HT-29 (cell line): ENCODE measurements around the gene MIF4GD. TPM values are rescaled to one million over a fixed set of nuclear protein-coding genes. Genes with fewer than 3 reads are reported as not detected.

ENCODE experiments used
- DNase-seq: peaks from one replicate; pipeline ENCODE4 v3.0.0-alpha.2; 2015; ENCODE audit warnings: low spot score
- total RNA-seq: library from RNA; depleted of rRNA; stranded (reverse); fragments of >200 nt; shearing (Covaris generic); gene quantifications from 2 replicates; pipeline ENCODE4 v1.2.3, GENCODE V29; 2014; rRNA removed

MIF4GD gene
- total RNA-seq, 1 experiment from 2014 or later = 28.8 TPM

DNA sequence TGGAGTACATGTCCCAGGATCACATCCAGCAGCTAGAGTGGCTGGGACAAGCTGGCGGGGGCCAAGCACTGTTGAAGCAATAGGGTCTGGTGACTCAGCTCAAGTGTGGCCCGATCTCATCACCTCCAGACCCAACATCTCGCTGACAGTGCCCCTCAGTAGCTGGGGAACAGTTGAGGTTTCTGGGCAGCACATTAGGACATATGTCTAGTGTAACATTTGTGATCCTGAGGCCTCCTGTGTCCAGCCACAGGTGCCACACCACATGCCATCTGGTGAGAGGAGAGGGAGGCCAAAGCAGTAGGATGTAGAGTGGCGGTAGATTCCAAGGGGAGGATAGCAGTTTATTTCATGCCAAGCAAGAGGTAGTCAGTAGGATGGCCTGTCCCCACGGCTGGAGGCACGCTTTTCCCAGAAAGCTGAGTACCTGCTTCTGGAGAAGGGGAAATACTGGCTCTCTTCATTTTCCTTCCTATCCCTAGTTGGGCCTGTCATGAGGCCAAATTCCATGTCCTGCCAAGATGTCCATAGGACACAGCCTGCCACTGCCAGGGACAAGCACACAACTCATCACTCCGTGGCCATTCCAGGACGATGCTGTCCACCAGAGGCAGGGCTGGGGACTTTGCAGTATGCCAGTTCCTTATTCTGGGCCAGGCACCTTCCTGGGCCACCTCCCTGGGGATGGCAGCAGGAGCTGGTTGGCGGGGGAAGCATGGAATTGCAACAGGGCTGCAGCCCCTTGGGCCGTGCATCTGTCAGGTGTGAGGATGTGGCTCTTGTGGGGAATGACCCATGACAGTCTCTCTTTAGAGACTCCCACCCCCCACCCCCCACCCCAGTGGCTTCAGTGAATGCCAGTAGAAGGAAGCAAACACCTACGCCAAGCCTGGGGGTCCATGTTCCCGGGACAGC is 33.7 kb downstream of the MIF4GD start:
- DNase-seq = no peak

DNA sequence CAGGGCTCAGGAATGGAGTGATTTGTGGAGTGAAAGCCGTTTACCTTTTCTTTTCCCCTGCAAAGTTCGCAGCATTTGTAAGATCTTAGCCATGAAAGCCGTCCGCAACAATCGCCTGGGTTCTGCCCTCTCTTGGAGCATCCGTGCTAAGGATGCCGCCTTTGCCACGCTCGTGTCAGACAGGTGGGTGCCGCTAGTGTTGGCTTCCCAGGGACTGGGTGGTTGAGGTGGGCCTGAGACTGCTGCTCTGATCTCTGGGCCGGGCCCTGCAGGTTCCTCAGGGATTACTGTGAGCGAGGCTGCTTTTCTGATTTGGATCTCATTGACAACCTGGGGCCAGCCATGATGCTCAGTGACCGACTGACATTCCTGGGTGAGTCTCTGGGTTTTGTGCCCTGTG is 38.2 kb downstream of the MIF4GD start:
- DNase-seq = no peak

GRCh38 chr17:75231741-75232464 is 39.1 kb downstream of the MIF4GD start:
- no peak for DNase-seq

DNA sequence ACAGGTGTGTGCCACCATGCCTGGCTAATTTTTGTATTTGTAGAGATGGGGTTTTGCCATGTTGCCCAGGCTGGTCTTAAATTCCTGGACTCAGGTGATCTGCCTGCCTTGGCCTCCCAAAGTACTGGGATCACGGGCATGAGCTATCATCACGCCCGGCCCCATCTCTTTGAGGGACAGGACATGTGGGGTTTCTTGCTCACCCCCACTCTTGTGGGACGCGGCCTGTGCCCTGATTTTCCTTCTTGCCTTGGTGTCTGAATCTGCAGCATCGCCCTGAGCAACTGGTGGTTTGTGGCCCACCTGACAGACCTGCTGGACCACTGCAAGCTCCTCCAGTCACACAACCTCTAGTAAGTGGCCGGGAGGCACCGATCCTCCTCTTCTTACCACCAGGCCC is 40.0 kb downstream of the MIF4GD start:
- DNase-seq = no peak

DNA sequence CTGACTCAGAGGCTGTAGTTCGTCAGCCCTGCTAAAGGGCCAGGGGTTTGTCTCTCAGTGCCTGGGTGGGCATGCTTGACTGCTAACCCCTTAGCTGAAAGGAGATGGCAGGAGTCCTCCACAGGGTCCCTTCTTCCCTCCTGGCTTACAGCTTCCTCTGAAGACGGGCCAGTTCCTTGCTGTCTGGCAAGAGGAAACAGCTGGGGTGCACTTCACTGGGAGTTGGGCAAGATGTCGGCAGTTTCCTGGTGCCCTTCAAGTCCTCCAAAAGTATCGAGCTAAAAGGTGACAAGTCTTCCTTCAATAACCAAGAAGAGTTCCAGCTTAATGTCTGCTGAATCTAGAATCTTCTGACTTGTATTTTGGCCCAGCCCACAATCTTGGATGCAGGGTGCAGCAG is 42.2 kb downstream of the MIF4GD start:
- DNase-seq = no peak

DNA sequence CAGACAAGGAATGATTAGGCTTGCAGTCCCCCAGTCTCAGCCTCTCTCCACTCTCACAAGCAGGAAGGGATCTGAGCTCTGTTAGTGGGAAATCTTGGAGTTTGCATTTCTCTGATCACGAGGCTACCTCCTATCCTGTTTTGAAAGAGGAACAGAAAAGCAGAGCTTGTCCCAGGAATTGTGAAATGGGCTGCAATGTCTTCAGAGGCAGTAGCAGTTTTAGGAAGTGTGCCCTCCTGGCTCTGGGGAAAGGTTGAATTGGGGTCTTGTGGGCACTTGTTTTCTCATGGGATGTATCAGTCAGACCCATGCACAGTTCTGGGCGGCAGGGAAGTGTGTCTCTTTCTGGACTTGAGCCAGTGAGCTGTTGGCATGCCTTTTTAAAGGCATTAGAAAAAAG is 42.7 kb downstream of the MIF4GD start:
- DNase-seq = no peak

DNA sequence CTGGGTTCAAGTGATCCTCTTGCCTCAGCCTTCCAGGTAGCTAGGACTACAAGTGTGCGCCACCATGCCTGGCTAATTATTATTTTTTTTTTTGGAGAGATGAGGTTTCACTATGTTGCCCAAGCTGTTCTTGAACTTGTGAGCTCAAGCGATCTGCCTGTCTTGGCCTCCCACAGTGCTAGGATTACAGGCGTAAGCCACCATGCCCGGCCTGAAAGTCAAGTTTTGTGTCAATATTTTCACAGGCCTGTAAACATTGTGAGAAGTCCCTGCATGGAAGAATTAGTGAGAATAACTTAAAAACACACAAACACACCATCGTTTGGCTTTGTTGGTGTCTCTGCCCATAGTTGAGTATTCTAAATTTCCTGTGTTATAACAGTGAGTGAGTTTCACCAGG is 43.3 kb downstream of the MIF4GD start:
- no peak for DNase-seq

DNA sequence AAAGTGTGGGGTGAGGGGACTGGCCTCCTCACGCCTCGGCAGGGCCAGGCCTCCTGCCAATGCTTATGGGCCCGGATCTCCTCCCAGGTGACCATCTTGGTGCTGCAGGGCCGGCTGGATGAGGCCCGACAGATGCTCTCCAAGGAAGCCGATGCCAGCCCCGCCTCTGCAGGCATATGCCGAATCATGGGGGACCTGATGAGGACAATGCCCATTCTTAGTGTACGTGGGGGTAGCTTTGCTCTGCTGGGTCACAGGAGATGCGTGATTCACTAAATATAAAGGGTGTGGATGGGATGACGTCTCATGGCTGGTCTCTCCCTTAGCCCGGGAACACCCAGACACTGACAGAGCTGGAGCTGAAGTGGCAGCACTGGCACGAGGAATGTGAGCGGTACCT is 46.0 kb downstream of the MIF4GD start:
- DNase-seq = no peak

- no peak for DNase-seq
These were observed 51.2 kb downstream of the MIF4GD start for GRCh38 chr17:75219815-75220214.

DNA sequence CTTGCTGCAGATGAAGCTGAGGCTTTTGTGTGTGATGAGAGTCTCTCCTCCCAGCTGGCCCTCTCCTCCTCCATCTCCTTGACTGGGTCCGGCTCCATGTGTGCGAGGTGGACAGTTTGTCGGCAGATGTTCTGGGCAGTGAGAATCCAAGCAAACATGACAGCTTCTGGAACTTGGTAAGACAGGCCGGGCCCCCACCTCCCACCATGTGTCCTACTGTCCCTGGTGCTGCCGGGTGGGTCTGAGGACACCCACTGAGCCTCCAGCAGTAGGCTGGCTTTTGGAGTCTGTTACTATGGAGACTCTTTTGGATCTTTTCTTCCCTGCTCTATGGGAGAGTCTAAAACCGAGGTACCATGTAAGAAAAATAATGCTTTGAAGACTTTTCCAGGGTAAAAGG is 52.9 kb downstream of the MIF4GD start:
- no peak for DNase-seq

Other genes with a start within 250 kb of the MIF4GD start
- gene ATP5PD, start 224.3 kb downstream of the MIF4GD start, total RNA-seq = 127 and 169 TPM in 2 replicates
- gene KCTD2, start 224.0 kb downstream of the MIF4GD start, total RNA-seq = 8.9 and 9.2 TPM in 2 replicates
- gene SLC16A5, start 183.3 kb downstream of the MIF4GD start, total RNA-seq = 231 and 264 TPM in 2 replicates
- 18.3 and 18.8 TPM in 2 replicates for gene ARMC7, start 161.3 kb downstream of the MIF4GD start, total RNA-seq
- gene NT5C, start 139.5 kb downstream of the MIF4GD start, total RNA-seq = 206 and 233 TPM in 2 replicates
- gene JPT1, start 116.7 kb downstream of the MIF4GD start, total RNA-seq = 232 and 245 TPM in 2 replicates
- gene SUMO2, start 88.3 kb downstream of the MIF4GD start, total RNA-seq = 151 and 169 TPM in 2 replicates
- gene NUP85, start 65.6 kb downstream of the MIF4GD start, total RNA-seq = 60.3 and 61.7 TPM in 2 replicates
- gene GGA3, start 9.6 kb downstream of the MIF4GD start, total RNA-seq = 16.4 and 20.7 TPM in 2 replicates
- 77.5 and 77.7 TPM in 2 replicates for gene MRPS7, start 9.4 kb downstream of the MIF4GD start, total RNA-seq
- gene SLC25A19, start 18.2 kb upstream of the MIF4GD start, total RNA-seq = 39.8 and 46.4 TPM in 2 replicates
- 135 and 169 TPM in 2 replicates for gene GRB2, start 134.4 kb upstream of the MIF4GD start, total RNA-seq
- 34.9 and 50.5 TPM in 2 replicates for gene TMEM94, start 185.4 kb upstream of the MIF4GD start, total RNA-seq
- 12.3 and 13.6 TPM in 2 replicates for gene CASKIN2, start 244.3 kb upstream of the MIF4GD start, total RNA-seq
- 108 and 134 TPM in 2 replicates for gene TSEN54, start 245.3 kb upstream of the MIF4GD start, total RNA-seq